Measurements from ENCODE around the gene TMBIM6. TPM values are rescaled to one million over a fixed set of nuclear protein-coding genes. Genes with fewer than 3 reads are reported as not detected.

TMBIM6 gene
- total RNA-seq, 4 donors from 2014 or later: 181 to 310 (median 224) TPM

DNA sequence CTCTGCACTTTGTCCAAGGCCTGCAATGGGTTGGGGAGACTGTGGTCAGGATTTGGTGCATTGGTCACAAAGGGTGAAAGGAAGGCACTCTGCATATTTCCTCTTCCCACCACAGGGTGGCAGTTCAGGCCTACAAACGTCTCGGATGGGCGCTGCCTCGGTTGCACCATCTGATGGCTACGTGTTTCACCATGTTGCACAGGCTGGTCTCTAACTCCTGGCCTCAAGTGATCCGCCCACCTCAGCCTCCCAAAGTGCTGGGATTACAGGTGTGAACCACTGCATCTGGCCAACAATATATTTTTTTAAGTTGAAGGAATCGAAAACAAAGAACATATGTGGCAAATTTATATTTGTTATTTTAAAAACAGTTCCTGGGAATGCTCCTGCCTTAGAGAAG lies 35.1 kb downstream of the TMBIM6 start:
- intact Hi-C loops (cut with DNase I; ENCODE audit: low total_unique reads): loop anchor here (1.0 kb wide), 2 partner anchors 63 to 91 kb away; no protein-coding TSS in a partner anchor
- peak; percentile 48 to 66 for DNase-seq
- peak; percentile 86 to 93 for ATAC-seq

DNA sequence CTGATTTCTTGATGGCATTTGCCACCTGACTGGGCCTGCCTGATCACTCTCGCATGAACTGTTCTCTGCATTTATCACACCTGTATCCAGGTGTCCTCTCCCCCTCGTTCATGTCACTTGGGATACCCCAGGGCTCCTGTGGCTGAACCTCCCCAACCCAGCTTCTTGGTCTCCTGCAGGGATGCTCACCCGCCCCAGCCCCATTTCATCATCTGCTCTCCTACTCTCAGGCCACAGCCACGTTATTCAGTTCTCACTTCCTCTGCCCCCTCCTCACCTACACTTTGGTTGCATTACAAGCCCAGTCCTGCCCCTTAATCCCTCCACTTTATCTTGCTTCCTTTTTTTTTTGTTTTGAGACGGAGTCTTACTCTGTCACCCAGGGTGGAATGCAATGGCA lies 35.5 kb downstream of the TMBIM6 start:
- no peaks in the 10 kb centered on the region for H3K9me3 ChIP-seq
- no peaks in the 10 kb centered on the region for H3K36me3 ChIP-seq
- in situ Hi-C loops (cut with MboI; ENCODE audit: low sequenced_read_pairs in 4 of 4): loop anchor here (5.0 to 10.0 kb wide), 2 partner anchors 58 to 60 kb away; no protein-coding TSS in a partner anchor

More for the DNA sequence above, 35.1 kb downstream of the TMBIM6 start:
- in situ Hi-C loops (cut with MboI; ENCODE audit: low sequenced_read_pairs in 4 of 4): loop anchor here (5.0 to 10.0 kb wide), 2 partner anchors 58 to 61 kb away; no protein-coding TSS in a partner anchor
- H3K27ac ChIP-seq: no peak overlapping the region
- H3K4me3 ChIP-seq: no peak overlapping the region
- TF ChIP-seq POLR2A (IDR thresholded peaks at IDR 0.05): no peak
- TF ChIP-seq, protein P1, sequence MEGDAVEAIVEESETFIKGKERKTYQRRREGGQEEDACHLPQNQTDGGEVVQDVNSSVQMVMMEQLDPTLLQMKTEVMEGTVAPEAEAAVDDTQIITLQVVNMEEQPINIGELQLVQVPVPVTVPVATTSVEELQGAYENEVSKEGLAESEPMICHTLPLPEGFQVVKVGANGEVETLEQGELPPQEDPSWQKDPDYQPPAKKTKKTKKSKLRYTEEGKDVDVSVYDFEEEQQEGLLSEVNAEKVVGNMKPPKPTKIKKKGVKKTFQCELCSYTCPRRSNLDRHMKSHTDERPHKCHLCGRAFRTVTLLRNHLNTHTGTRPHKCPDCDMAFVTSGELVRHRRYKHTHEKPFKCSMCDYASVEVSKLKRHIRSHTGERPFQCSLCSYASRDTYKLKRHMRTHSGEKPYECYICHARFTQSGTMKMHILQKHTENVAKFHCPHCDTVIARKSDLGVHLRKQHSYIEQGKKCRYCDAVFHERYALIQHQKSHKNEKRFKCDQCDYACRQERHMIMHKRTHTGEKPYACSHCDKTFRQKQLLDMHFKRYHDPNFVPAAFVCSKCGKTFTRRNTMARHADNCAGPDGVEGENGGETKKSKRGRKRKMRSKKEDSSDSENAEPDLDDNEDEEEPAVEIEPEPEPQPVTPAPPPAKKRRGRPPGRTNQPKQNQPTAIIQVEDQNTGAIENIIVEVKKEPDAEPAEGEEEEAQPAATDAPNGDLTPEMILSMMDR (IDR thresholded peaks at IDR 0.05 in 4 of 5, conservative IDR thresholded peaks at IDR 0.05 in 1 of 5): peak; percentile 79 to 88 (median 79)
- H3K27me3 ChIP-seq: no peaks in the 10 kb centered on the region
- H3K9me3 ChIP-seq: no peaks in the 10 kb centered on the region
- no peaks in the 10 kb centered on the region for H3K36me3 ChIP-seq
- no peaks in the 10 kb centered on the region for H3K4me1 ChIP-seq

DNA sequence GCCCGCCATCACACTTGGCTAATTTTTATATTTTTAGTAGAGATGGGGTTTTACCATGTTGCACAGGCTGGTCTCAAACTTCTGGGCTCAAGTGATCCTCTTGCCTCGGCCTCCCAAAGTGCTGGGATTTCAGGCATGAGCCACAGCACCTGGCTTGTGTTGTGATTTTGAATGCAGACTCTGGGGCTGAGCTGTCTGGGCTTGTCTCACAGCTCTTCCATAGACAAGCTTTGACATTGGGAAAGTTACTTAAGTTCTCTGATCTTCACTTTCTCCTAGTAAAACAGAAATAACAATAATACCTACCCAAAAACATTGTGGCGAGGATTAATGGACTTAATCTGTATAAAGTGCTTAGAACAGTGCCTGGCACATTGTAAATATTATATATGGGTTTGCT lies 36.0 kb downstream of the TMBIM6 start:
- in situ Hi-C loops (cut with MboI; ENCODE audit: low sequenced_read_pairs in 4 of 4): loop anchor here (5.0 to 10.0 kb wide), 2 partner anchors 57 to 60 kb away; no protein-coding TSS in a partner anchor
- H3K36me3 ChIP-seq: no peaks in the 10 kb centered on the region
- no peak for ATAC-seq

More for the DNA sequence above, 35.5 kb downstream of the TMBIM6 start:
- Histone ChIP-seq H3K27me3 (no peaks in the 10 kb centered on the region), H3K27ac (no peak overlapping the region), H3K4me1 (no peaks in the 10 kb centered on the region), H3K4me3 (no peak overlapping the region)
- intact Hi-C loops (cut with DNase I; ENCODE audit: low total_unique reads): loop anchor here (1.0 kb wide), 2 partner anchors 62 to 90 kb away; no protein-coding TSS in a partner anchor
- ATAC-seq: no peak
- TF ChIP-seq, protein P1 (IDR thresholded peaks at IDR 0.05 in 4 of 5, conservative IDR thresholded peaks at IDR 0.05 in 1 of 5): no peak
- TF ChIP-seq POLR2A (IDR thresholded peaks at IDR 0.05): no peak
- DNase-seq: no peak

DNA sequence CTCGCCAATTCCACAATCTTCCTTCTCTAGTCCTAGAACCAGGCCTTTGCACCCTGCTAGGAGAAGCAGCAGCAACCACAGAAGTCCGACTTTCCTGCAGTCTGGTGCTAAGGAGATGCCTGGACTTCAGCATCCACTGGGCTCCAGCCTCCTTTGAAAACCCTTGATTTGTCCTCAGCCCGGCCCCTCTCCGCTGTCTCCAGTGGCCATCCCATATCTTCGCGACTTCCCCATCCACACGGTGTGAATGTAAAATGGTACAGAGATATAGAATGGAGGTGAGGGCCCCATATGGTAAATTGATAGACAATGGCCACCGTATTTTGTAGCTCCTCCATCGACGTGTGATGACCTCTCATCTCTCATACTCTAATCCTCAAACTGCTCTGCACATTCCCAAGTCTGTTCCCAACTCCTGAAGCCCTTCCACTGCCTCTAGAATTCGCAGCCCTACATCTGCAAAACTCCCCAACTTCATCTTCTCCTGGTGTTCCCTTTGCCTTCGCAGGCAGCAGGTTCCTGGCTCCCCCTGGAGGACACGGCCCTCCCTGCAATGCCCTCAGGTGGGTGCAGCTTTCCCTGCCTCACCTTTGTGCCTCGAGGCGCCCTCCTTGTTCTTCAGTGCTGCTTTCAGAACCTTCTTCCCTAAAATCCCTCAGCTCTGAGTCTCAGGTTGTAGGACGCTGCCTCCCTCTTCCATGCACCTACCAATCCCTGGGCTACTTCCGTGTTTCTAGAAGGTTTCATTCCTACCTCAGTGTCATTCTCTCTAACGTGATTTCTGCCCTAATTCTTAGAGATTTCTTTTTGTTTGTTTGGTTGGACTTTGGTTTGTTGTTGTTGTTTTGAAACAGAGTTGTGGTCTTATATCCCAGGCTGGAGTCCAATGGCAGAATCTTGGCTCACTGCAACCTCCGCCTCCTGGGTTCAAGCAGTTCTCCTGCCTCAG lies 36.7 kb downstream of the TMBIM6 start:
- no peak overlapping the region for H3K27ac ChIP-seq
- DNase-seq (peak in 1 of 2 donors; percentile 48), ATAC-seq (peak in 1 of 2 donors; percentile 37)
- no peaks in the 10 kb centered on the region for H3K36me3 ChIP-seq
- intact Hi-C loops (cut with DNase I; ENCODE audit: low total_unique reads): no loop called here
- H3K4me1 ChIP-seq: peaks cover 0 to 2% of the 10 kb centered on the region in 2 donors
- no peaks in the 10 kb centered on the region for H3K27me3 ChIP-seq
- in situ Hi-C loops (cut with MboI; ENCODE audit: low sequenced_read_pairs in 4 of 4): loop anchor here (5.0 to 10.0 kb wide), 2 partner anchors 57 to 59 kb away; no protein-coding TSS in a partner anchor
- no peaks in the 10 kb centered on the region for H3K9me3 ChIP-seq
- H3K4me3 ChIP-seq: no peak overlapping the region
- TF ChIP-seq, protein P1 (IDR thresholded peaks at IDR 0.05 in 4 of 5, conservative IDR thresholded peaks at IDR 0.05 in 1 of 5): peak; percentile 17 to 78 (median 65)
- no peak for TF ChIP-seq POLR2A (IDR thresholded peaks at IDR 0.05)

More for the DNA sequence above, 36.0 kb downstream of the TMBIM6 start:
- no peaks in the 10 kb centered on the region for H3K4me1 ChIP-seq
- no peaks in the 10 kb centered on the region for H3K9me3 ChIP-seq
- no peak for DNase-seq
- no peak overlapping the region for H3K27ac ChIP-seq
- no peak overlapping the region for H3K4me3 ChIP-seq
- intact Hi-C loops (cut with DNase I; ENCODE audit: low total_unique reads): no loop called here
- H3K27me3 ChIP-seq: no peaks in the 10 kb centered on the region
- no peak for TF ChIP-seq POLR2A (IDR thresholded peaks at IDR 0.05)
- TF ChIP-seq, protein P1 (IDR thresholded peaks at IDR 0.05 in 4 of 5, conservative IDR thresholded peaks at IDR 0.05 in 1 of 5): no peak
